Astrocyte of the hippocampus (primary cell): ENCODE data around the gene UBE2Q1.
"Not testable (repeated sequence)": the region's sequence is repeated elsewhere in the genome, so short reads cannot be mapped to it uniquely, and the experiment has no call there.

Source experiments
- DNase-seq: peaks from one replicate; pipeline ENCODE4 v3.0.0; 2011; ENCODE audit warnings: low read depth, low spot score

Gene UBE2Q1

DNA sequence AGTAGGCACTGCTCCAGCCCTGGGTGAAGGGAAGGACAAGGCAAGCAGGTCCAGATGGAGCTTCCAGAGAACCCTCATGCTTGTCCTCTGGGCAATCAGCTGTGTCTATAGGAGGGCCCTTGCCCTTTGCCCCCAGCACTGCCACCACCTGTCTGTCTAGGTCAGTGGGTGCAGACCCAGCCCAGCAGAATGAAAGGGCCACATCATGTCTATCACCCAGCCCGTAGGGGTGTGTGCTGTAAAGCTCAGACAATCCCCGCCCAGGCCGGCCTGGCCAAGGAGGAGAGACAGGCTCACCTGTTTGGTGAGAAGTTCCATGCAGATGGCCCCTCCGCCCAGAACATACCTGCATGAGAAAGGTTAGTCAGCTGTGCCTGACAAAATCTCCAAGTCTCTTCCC is 7.0 kb downstream of the UBE2Q1 start:
- DNase-seq, result no peak

DNA sequence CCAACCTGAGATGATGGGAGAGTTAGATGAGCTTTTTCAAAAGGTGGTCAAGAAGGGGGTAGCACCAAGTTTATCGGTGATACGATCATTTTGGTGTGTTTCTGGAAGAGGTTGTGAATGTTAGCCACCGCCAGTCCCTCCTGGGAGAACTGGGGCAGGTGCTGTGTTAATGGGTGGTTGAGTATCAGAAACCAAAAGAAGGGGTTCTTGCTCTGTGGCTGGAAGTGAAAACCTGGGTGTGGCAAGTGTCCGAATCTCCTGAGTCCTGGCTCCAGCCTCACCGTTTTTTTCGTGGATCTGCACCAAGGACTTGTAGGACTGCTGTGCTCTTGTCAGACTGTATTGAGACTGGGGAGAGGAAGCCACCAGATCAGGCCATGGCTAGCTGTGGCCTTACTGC is 7.8 kb downstream of the UBE2Q1 start:
- DNase-seq, result no peak

- DNase-seq, result no peak
Observed at GRCh38 chr1:154550070-154550469, 8.4 kb downstream of the UBE2Q1 start.

DNA sequence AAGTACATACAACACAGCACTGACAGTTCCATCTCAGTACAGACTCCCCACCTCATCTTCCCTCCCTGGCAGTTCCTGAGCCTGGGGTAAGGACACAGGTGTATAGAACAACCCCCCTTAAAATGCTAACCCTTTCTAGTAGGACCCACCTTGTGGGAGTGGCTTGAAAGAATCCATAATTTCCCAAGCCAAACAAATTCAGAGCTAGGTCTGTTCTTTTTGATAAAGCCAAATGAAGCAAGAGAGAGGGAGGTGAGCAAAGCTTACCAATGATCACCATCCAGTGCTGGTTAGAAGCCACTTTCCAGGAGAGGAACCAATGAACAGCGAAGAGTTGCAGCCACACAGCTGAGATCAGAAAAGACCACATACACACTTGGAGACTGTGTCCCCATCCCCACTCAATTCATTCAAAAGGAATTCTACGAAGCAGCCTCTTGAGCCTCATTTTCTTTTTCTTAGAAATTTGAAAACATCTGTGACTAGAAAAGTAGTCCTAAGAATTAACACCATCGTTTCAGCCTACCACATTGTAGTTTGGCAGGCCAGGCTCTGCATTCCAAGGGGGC is 9.2 kb downstream of the UBE2Q1 start:
- no peak for DNase-seq

- no peak for DNase-seq
Observed at GRCh38 chr1:154548028-154548427, 10.4 kb downstream of the UBE2Q1 start.

GRCh38 chr1:154547105-154547732 is 11.2 kb downstream of the UBE2Q1 start:
- DNase-seq, result no peak

DNA sequence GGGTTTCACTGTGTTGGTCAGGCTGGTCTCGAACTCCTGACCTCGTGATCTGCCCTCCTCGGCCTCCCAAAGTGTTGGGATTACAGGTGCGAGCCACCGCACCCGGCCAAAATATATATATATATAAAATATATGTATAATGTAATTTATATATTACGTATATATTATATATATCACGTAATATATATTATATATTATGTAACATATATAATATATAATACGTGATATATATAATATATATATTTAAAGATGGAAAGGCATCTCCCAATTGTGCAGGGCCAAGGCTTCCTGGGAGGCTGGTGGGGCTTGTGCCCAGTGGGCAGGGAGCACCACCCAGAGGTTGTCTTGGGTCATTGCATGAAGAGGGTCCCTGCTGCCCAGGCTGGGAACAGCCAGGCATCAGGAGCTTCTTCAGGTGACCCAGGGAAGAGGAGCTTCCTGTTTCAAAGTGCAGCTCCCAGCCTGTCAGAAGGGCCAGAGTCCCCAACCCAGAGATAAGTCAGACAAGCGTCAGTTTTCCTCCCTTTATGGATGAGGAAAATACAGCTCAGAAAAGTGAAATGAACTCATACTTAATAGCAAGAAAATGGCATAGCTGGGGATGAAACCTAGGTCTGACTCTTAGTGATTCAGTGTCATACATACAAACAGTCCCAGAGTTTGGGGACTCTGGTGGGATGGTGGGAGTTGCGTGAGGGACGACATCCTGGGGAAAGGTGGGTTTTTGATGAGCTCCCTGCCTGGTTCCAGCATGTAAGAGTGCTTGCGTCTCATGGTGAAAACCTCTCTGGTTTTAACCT is 12.0 kb downstream of the UBE2Q1 start:
- peak; percentile 78 for DNase-seq

- no peak for DNase-seq
Observed at GRCh38 chr1:154541231-154541630, 17.2 kb downstream of the UBE2Q1 start.

DNA sequence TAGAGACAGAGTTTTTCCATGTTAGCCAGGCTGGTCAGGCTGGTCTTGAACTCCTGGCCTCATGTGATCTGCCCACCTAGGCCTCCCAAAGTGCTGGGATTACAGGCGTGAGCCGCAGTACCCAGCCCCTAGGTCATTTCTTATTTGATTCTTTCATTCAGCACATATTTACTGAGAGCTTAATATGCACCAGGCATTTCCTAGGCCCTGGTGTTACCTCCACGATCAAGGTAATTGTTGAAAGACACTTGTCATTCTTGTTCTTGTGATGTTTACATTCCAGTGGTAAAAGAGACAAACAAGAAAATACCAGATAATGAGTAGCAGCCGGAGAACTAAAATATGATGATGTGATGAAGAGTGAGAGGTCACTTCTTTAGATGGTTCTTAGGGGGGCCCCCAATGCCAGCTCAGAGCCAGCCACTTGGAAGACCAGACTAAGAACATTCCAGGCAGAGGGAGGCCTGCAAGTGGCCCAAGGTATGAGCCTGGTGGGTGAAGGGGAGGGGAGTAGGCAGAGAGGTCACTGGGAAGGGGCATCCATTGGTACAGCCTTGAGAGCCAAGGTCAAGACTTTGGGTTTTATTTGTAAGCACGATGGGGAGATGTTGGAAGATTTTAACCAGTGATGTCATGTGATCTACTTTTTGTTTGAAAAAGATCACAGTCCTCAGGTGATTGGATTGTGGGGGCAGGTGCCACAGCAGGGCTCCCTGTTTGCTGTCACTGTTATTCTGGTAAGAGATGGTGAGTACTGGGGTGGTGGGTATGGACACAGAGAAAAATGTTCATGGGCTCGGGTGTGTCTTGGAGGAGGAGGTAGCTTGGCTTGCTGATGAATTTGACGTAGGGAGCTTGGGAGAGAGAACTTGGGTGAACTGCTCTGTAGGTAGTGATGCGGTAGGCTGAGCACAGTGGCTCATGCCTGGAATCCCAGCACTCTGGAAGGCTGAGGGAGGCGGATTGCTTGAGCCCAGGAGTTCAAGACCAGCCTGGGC is 18.7 kb downstream of the UBE2Q1 start:
- no peak for DNase-seq

GRCh38 chr1:154536570-154536969 is 21.9 kb downstream of the UBE2Q1 start:
- DNase-seq, result no peak

DNA sequence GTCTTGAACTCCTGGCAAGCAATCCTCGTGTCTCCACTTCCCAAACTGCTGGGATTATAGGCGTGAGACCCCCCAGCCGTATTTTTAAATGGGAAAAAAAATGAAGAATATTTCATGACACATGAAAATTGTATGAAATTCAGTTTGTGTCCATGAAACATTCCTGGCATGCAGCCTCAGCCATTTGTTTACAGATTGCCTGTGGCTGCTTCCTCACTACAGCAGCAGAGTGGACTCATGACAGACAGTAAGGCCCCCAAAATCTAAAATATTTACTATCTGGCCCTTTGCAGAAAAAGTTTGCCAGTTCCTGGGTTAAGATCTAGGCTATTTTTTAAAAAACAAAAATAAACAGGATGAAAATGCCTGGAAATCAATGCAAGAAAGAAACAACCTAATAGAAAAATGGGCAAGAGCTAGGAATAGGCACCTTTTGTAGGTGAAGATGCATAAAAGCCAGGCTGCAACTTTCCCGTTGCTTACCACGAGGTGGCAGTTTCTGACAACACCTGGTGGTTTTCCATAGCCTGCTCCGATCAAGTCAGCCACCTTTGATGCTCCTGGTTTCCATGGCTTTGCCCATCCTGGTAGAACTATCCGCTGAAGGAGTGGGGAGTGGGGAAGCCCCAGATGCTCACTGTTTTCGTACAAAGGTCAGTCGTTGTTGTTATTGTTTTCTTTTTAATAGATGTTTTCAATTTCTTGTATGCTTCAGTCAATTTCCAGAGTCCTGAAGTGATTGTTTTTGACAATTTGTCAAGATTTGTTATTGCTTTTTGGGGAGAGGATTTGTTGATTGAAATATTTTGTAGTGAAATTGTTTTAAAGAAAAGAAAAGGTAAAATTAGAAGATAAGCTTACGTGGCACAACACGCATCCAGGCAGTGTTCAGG is 24.3 kb downstream of the UBE2Q1 start:
- DNase-seq, result peak; percentile 53

GRCh38 chr1:154531950-154532349 is 26.5 kb downstream of the UBE2Q1 start:
- DNase-seq, result not testable (repeated sequence)

GRCh38 chr1:154529308-154529707 is 29.2 kb downstream of the UBE2Q1 start:
- no peak for DNase-seq

DNA sequence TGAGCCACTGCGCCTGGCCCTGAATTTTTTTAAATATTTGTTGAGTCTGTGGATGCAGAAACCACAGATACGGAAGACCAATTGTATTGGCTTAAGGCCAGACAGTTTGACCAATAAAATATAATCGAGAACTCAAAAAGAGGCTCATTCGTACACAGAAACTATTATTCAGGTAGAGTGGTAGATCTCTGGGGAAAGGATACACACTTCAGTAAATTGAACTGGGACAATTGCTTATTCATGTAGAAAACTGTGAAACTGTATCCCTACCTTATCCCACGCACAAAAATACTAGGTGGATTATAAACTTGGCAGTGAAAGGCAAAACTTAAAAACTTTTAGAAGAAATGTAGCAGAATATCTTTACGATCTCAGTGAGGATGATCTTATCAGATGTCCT is 31.3 kb downstream of the UBE2Q1 start:
- no peak for DNase-seq

DNA sequence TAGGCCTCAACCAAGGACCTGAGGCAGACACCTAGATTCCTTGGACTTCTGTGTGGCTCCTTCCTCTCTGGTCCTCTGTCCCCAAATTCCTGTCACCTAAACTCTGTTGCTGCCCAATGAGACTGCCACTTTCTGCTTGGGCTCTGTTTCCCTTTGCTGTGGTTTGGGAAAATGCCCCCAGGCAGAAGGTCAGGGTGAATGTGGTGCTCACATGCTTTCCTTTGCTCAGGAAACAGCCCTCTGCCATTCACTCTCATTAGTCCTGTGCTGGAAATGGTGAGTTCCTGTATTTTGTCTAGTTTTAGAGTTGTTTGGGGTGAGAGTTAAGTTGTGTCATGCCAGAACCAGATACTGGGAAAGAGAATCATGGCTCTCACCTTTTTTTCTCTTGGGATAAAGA is 33.6 kb downstream of the UBE2Q1 start:
- no peak for DNase-seq

DNA sequence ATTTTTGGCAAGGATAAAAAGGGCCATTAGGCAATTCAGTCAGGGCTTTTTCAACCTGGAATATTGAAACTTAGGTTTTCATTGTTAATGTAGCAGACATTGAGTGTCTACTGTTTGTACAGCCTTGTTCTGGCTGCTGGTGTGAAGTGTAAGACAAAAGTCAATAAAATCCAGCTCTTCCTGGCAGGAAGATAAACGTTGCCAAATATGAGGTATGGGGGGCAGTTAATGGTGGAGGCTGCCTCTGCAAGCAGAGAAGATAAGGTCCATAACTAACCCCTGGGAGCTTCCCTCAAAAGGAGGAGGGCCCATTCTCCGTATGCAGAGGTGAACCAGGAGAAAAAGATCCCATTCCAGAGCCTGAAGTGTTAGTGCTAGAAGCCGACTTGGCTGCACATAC is 36.8 kb downstream of the UBE2Q1 start:
- no peak for DNase-seq

DNA sequence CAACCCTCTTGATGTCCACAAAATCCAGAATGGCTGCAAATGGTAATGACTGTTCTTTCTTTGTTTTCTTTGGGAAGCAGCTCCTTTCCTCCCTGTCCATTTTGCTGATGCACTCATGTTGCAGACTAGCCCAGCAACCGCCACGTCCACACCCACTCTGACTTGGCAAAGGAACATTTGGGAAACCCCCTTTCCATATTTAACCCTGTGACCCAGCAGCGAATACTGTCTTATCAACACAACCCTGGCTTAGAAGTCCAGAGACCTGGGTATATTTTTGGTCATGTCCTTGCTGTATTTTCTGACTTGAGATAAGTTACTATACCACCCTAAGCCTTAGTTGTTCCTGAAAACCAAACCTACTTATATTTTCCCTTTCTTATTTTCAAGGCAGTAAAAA is 38.1 kb downstream of the UBE2Q1 start:
- DNase-seq, result no peak

DNA sequence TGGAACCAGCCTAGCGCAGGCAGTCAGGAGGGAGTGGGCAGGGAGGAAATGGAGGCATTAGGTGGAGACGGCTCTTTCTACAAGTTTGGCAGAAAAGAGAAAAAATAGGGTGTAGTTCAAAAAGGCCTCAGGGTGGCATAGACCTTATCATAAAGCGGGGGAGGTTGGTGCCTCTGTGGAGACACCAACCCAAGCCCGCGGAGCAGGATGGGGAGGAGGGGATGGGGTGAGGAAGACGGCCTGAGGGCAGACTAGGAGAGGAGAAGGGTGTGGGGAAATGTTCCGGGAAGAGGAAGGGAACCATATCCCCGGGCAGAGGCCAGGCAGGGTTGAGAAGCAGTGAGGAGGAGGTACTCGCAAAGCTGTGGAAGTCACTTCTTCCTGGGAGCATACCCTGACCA is 38.9 kb downstream of the UBE2Q1 start:
- no peak for DNase-seq

- DNase-seq, result no peak
Observed at GRCh38 chr1:154517661-154518060, 40.8 kb downstream of the UBE2Q1 start.

- DNase-seq, result no peak
Observed at GRCh38 chr1:154514066-154514553, 44.4 kb downstream of the UBE2Q1 start.

- DNase-seq, result no peak
Observed at GRCh38 chr1:154512760-154513159, 45.7 kb downstream of the UBE2Q1 start.
